Ishikawa (cell line): ENCODE data around the gene CDK9.

Experiments
- CEBPB ChIP-seq: IDR thresholded peaks from 2 replicates; pipeline ENCODE4 v1.6.1; 2012
- CREB1 ChIP-seq: IDR thresholded peaks from 2 replicates; pipeline ENCODE4 v1.6.1; 2012; ENCODE audit warnings: low read depth
- EGR1 ChIP-seq: IDR thresholded peaks from 2 replicates; pipeline ENCODE4 v1.6.1; 2012
- EP300 ChIP-seq: IDR thresholded peaks from 2 replicates; pipeline ENCODE4 v1.6.1; 2012; ENCODE audit warnings: borderline replicate concordance
- FOXM1 ChIP-seq: IDR thresholded peaks from 2 replicates; pipeline ENCODE4 v1.6.1; 2012; ENCODE audit warnings: low read depth, borderline replicate concordance
- MAX ChIP-seq: IDR thresholded peaks from 2 replicates; pipeline ENCODE4 v1.6.1; 2012
- NFIC ChIP-seq: IDR thresholded peaks from 2 replicates; pipeline ENCODE4 v1.6.1; 2012
- RAD21 ChIP-seq: IDR thresholded peaks from 2 replicates; pipeline ENCODE4 v1.6.1; 2012; ENCODE audit warnings: low read depth
- TAF1 ChIP-seq: IDR thresholded peaks from 2 replicates; pipeline ENCODE4 v1.6.1; 2012; ENCODE audit warnings: low read depth, mild to moderate bottlenecking
- TCF12 ChIP-seq: IDR thresholded peaks from 2 replicates; pipeline ENCODE4 v1.6.1; 2012; ENCODE audit warnings: low read depth
- TEAD4 ChIP-seq: IDR thresholded peaks from 2 replicates; pipeline ENCODE4 v1.6.1; 2012
- USF1 ChIP-seq: IDR thresholded peaks from 2 replicates; pipeline ENCODE4 v1.6.1; 2012
- YY1 ChIP-seq: IDR thresholded peaks from 2 replicates; pipeline ENCODE4 v1.6.1; 2012; ENCODE audit warnings: low read depth
- ZBTB7A ChIP-seq: IDR thresholded peaks from 2 replicates; pipeline ENCODE4 v1.6.1; 2012; ENCODE audit warnings: low read depth
- TF ChIP-seq, protein P1 (sequence below): IDR thresholded peaks from 2 replicates; pipeline ENCODE4 v1.6.1; 2012; ENCODE audit warnings: low read depth, mild to moderate bottlenecking

Gene CDK9

GRCh38 chr9:127785933-127786772 lies at the start of gene CDK9:
CDK9 (plus strand) TSS chr9:127786034; CDS start chr9:127786149, 115 bp downstream.
- TF ChIP-seq TAF1 = peak; percentile 58; the same call in 1 of the 2 replicates
- TF ChIP-seq FOXM1 = no peak
- TF ChIP-seq YY1 = no peak
- TF ChIP-seq MAX = peak; percentile 29; the same call in 1 of the 2 replicates
- TF ChIP-seq, protein P1, sequence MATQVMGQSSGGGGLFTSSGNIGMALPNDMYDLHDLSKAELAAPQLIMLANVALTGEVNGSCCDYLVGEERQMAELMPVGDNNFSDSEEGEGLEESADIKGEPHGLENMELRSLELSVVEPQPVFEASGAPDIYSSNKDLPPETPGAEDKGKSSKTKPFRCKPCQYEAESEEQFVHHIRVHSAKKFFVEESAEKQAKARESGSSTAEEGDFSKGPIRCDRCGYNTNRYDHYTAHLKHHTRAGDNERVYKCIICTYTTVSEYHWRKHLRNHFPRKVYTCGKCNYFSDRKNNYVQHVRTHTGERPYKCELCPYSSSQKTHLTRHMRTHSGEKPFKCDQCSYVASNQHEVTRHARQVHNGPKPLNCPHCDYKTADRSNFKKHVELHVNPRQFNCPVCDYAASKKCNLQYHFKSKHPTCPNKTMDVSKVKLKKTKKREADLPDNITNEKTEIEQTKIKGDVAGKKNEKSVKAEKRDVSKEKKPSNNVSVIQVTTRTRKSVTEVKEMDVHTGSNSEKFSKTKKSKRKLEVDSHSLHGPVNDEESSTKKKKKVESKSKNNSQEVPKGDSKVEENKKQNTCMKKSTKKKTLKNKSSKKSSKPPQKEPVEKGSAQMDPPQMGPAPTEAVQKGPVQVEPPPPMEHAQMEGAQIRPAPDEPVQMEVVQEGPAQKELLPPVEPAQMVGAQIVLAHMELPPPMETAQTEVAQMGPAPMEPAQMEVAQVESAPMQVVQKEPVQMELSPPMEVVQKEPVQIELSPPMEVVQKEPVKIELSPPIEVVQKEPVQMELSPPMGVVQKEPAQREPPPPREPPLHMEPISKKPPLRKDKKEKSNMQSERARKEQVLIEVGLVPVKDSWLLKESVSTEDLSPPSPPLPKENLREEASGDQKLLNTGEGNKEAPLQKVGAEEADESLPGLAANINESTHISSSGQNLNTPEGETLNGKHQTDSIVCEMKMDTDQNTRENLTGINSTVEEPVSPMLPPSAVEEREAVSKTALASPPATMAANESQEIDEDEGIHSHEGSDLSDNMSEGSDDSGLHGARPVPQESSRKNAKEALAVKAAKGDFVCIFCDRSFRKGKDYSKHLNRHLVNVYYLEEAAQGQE = 0 out of 2 replicates have a peak, but pooled peaks have one; percentile 16
- 0 out of 2 replicates have a peak, but pooled peaks have one; percentile 57 for TF ChIP-seq ZBTB7A
- TF ChIP-seq EP300 = peak; percentile 8; the same call in 1 of the 2 replicates
- TF ChIP-seq TEAD4 = 0 out of 2 replicates have a peak, but pooled peaks have one; percentile 5
- peak; percentile 50; the same call in 1 of the 2 replicates for TF ChIP-seq TCF12
- peak; percentile 23; the same call in 1 of the 2 replicates for TF ChIP-seq EGR1
- TF ChIP-seq CEBPB = no peak
- no peak for TF ChIP-seq NFIC

DNA sequence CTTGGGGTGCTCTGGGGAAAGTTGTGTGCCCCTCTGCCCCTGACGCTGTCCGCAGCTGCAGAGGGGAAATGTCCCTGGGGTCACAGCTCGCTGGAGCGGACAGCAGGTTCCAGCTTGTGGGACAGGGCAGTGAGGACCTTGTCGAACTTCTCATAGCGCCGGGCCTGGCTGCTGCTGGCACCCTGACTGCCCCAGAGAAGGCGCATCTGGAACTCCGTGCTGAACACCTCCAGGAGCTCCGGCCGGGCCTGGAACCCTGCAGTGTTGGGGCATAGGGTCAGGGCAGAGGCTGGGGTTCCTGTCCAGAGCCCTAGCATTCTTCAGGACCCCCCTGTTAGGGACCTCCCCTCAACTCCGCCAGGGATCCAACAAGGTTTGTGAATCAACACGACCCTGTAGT lies 47.2 kb upstream of the CDK9 start:
- TF ChIP-seq YY1 (no peak), ZBTB7A (no peak), RAD21 (no peak), TAF1 (no peak), EGR1 (no peak), USF1 (no peak), NFIC (no peak), CREB1 (no peak), TCF12 (no peak), FOXM1 (no peak), MAX (no peak), TEAD4 (no peak), EP300 (no peak), CEBPB (no peak)
- TF ChIP-seq, protein P1 = no peak

- TF ChIP-seq FOXM1 (no peak), EGR1 (no peak), USF1 (no peak), NFIC (no peak), YY1 (no peak)
- TF ChIP-seq, protein P1 = no peak
These were observed 46.1 kb upstream of the CDK9 start for GRCh38 chr9:127739614-127740330.
